Measurements from ENCODE around the gene LEMD3.

LEMD3 gene

DNA sequence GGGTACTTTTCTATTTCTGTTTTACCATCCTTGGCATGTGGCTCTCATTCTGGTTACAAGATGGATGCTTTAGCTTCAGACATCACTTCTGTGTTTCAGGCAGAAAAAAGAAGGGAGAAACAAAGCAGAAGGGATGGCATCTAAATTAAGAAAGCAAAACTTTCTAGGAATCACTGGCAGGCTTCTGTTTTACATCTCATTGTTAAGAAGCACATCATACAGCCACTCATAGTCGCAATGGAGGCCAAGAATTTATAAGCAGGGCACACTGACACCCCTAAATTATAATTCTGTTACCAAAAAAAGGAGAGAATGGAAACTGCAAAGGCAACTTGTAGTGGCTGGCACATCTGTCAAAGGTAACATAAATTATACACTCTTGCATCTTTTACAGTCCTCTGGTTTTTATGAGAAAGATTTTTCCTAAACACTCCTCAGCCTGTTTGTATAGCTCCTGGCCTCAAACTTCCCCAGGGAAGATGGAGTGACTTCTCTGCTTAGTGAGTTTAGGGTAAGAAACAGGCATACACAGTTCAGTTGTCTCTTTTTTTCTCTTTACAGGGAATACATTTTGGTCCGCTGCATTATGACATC is 22.0 kb upstream of the LEMD3 start:
- TF ChIP-seq, protein P1, sequence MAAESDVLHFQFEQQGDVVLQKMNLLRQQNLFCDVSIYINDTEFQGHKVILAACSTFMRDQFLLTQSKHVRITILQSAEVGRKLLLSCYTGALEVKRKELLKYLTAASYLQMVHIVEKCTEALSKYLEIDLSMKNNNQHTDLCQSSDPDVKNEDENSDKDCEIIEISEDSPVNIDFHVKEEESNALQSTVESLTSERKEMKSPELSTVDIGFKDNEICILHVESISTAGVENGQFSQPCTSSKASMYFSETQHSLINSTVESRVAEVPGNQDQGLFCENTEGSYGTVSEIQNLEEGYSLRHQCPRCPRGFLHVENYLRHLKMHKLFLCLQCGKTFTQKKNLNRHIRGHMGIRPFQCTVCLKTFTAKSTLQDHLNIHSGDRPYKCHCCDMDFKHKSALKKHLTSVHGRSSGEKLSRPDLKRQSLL (tag by site-specific recombination; IDR thresholded peaks at IDR 0.05), result peak; percentile 60
- no peak for TF ChIP-seq ZNF555 (tag by site-specific recombination; conservative IDR thresholded peaks at IDR 0.05)
- TF ChIP-seq BCL6B (tag by site-specific recombination; IDR thresholded peaks at IDR 0.05), result peak; percentile 87
- TF ChIP-seq PRDM6 (tag by site-specific recombination; IDR thresholded peaks at IDR 0.05), result peak; percentile 57
- TF ChIP-seq OSR2 (tag by site-specific recombination; IDR thresholded peaks at IDR 0.05), result no peak
- peak; percentile 19; the same call in 1 of the 2 replicates for TF ChIP-seq PRDM4 (tag by site-specific recombination; IDR thresholded peaks at IDR 0.05)
- peak; percentile 54 for TF ChIP-seq FEZF1 (tag by site-specific recombination; IDR thresholded peaks at IDR 0.05)
- 0 out of 2 replicates have a peak, but pooled peaks have one; percentile 23 for TF ChIP-seq ZBTB17 (tag by site-specific recombination; IDR thresholded peaks at IDR 0.05)

DNA sequence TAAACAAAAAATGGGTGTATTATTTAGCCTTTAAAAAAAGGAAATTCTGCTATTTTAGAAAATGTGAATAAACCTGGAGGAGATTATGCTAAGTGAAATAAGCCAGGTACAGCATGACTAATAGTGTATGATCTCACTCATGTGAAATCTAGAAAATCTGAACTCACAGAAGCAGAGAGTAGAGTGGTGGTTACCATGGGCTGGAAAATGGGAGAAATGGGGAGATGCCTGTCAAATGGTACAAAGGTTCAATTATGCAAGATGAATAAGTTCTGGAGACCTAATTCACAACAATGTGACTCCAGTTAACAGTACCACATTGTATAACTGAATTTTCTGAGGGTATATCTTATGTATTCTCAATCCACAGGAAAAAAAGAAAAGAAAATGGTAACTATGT is 17.4 kb upstream of the LEMD3 start:
- TF ChIP-seq ZSCAN30 (tag by site-specific recombination; IDR thresholded peaks at IDR 0.05), result no peak
- no peak for TF ChIP-seq ZNF248 (tag by site-specific recombination; IDR thresholded peaks at IDR 0.05)
- no peak for TF ChIP-seq ZNF132 (tag by site-specific recombination; IDR thresholded peaks at IDR 0.05; ENCODE audit: borderline replicate concordance)
- TF ChIP-seq ZNF202 (tag by site-specific recombination; IDR thresholded peaks at IDR 0.05; ENCODE audit: borderline replicate concordance), result no peak
- no peak for TF ChIP-seq ZNF473 (tag by site-specific recombination; IDR thresholded peaks at IDR 0.05)
- POLR2A ChIA-PET, result no interaction called here

More for the DNA sequence above, 22.0 kb upstream of the LEMD3 start:
- ChIA-PET POLR2A (interaction anchor here (0.6 kb wide), 1 partner anchor 855 kb away, joined by 4 read pairs; no protein-coding TSS in a partner anchor), CTCF (interaction anchor here (0.7 to 1.6 kb wide), 4 partner anchors 11 to 345 kb away, joined by 3 to 4 read pairs (median 3); no protein-coding TSS in a partner anchor)
- no peaks in the 10 kb centered on the region for H3K36me3 ChIP-seq (ENCODE audit: control insufficient read depth in 2 of 2, insufficient read depth in 1 of 2, low read length in 2 of 2)
- H3K4me1 ChIP-seq (ENCODE audit: control insufficient read depth, insufficient read depth, low read length), result no peaks in the 10 kb centered on the region
- no peak overlapping the region for H3K4me3 ChIP-seq (ENCODE audit: low read depth, low read length)
- no peaks in the 10 kb centered on the region for H3K9me3 ChIP-seq (ENCODE audit: control insufficient read depth, insufficient read depth, low read depth, low read length)
- no peak overlapping the region for H3K27ac ChIP-seq (ENCODE audit: extremely low read depth, low read depth, low read length)

GRCh38 chr12:65152596-65152995 is 16.8 kb upstream of the LEMD3 start:
- TF ChIP-seq ZNF350 (tag by site-specific recombination; IDR thresholded peaks at IDR 0.05) (no peak), GLIS2 (tag by site-specific recombination; IDR thresholded peaks at IDR 0.05) (no peak), SCRT2 (tag by site-specific recombination; IDR thresholded peaks at IDR 0.05) (0 out of 2 replicates have a peak, but pooled peaks have one; percentile 33)
- TF ChIP-seq, protein P2, sequence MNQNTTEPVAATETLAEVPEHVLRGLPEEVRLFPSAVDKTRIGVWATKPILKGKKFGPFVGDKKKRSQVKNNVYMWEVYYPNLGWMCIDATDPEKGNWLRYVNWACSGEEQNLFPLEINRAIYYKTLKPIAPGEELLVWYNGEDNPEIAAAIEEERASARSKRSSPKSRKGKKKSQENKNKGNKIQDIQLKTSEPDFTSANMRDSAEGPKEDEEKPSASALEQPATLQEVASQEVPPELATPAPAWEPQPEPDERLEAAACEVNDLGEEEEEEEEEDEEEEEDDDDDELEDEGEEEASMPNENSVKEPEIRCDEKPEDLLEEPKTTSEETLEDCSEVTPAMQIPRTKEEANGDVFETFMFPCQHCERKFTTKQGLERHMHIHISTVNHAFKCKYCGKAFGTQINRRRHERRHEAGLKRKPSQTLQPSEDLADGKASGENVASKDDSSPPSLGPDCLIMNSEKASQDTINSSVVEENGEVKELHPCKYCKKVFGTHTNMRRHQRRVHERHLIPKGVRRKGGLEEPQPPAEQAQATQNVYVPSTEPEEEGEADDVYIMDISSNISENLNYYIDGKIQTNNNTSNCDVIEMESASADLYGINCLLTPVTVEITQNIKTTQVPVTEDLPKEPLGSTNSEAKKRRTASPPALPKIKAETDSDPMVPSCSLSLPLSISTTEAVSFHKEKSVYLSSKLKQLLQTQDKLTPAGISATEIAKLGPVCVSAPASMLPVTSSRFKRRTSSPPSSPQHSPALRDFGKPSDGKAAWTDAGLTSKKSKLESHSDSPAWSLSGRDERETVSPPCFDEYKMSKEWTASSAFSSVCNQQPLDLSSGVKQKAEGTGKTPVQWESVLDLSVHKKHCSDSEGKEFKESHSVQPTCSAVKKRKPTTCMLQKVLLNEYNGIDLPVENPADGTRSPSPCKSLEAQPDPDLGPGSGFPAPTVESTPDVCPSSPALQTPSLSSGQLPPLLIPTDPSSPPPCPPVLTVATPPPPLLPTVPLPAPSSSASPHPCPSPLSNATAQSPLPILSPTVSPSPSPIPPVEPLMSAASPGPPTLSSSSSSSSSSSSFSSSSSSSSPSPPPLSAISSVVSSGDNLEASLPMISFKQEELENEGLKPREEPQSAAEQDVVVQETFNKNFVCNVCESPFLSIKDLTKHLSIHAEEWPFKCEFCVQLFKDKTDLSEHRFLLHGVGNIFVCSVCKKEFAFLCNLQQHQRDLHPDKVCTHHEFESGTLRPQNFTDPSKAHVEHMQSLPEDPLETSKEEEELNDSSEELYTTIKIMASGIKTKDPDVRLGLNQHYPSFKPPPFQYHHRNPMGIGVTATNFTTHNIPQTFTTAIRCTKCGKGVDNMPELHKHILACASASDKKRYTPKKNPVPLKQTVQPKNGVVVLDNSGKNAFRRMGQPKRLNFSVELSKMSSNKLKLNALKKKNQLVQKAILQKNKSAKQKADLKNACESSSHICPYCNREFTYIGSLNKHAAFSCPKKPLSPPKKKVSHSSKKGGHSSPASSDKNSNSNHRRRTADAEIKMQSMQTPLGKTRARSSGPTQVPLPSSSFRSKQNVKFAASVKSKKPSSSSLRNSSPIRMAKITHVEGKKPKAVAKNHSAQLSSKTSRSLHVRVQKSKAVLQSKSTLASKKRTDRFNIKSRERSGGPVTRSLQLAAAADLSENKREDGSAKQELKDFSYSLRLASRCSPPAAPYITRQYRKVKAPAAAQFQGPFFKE (tag by site-specific recombination; IDR thresholded peaks at IDR 0.05; ENCODE audit: borderline replicate concordance), result no peak
- no peaks in the 10 kb centered on the region for H3K36me3 ChIP-seq (ENCODE audit: control insufficient read depth in 2 of 2, insufficient read depth in 1 of 2, low read length in 2 of 2)
- H3K4me3 ChIP-seq (ENCODE audit: low read depth, low read length), result no peak overlapping the region
- POLR2A ChIA-PET, result no interaction called here
- CTCF ChIA-PET, result interaction anchor here (1.0 kb wide), 1 partner anchor 30 kb away, joined by 3 read pairs; no protein-coding TSS in a partner anchor
- no peaks in the 10 kb centered on the region for H3K9me3 ChIP-seq (ENCODE audit: control insufficient read depth, insufficient read depth, low read depth, low read length)
- no peak overlapping the region for H3K27ac ChIP-seq (ENCODE audit: extremely low read depth, low read depth, low read length)
- no peaks in the 10 kb centered on the region for H3K4me1 ChIP-seq (ENCODE audit: control insufficient read depth, insufficient read depth, low read length)

More for the DNA sequence above, 17.4 kb upstream of the LEMD3 start:
- Histone ChIP-seq H3K36me3 (ENCODE audit: control insufficient read depth in 2 of 2, insufficient read depth in 1 of 2, low read length in 2 of 2) (no peaks in the 10 kb centered on the region), H3K4me3 (ENCODE audit: low read depth, low read length) (no peak overlapping the region), H3K27ac (ENCODE audit: extremely low read depth, low read depth, low read length) (no peak overlapping the region), H3K9me3 (ENCODE audit: control insufficient read depth, insufficient read depth, low read depth, low read length) (no peaks in the 10 kb centered on the region), H3K4me1 (ENCODE audit: control insufficient read depth, insufficient read depth, low read length) (no peaks in the 10 kb centered on the region)
- CTCF ChIA-PET, result interaction anchor here (1.0 kb wide), 1 partner anchor 29 kb away, joined by 3 read pairs; no protein-coding TSS in a partner anchor

All from HEK293 (cell line).